Lower leg skin (tissue), 3 donors: ENCODE data around the gene LCE1D.

Experiments
- POLR2A ChIP-seq, 2 donors: fragments of 450-650 bp; IDR thresholded peaks; one replicate each; pipeline ENCODE4 v1.6.1; 2016 to 2017; ENCODE audit warnings: antibody characterized with exemption in 2 of 2, mild to moderate bottlenecking in 1 of 2, moderate library complexity in 1 of 2
- TF ChIP-seq, protein P1 (sequence below), 3 donors: fragments of 450-650 bp; IDR thresholded peaks; one replicate each; pipeline ENCODE4 v1.5.1; 2016; ENCODE audit warnings: antibody characterized with exemption in 3 of 3, mild to moderate bottlenecking in 3 of 3, moderate library complexity in 2 of 3

DNA sequence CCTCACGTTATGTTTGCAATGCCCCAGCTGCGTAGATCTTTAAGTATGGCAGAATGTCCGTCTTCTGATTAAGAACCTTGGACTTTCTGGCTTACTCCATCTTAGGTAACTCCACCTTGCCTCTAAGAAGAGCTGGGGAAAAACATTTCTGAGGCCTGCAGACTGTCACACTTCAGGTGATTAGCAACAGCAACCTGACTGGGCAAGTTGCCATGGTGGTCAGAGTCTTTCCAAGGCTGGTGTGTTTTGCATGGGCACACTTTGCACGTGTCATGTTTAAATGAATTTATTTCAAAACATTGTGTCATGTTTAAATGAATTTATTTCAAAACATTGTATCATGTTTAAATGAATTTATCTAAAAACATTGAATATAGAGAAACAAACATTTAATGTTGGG lies 37.9 kb upstream of the LCE1D start:
- TF ChIP-seq, protein P1, sequence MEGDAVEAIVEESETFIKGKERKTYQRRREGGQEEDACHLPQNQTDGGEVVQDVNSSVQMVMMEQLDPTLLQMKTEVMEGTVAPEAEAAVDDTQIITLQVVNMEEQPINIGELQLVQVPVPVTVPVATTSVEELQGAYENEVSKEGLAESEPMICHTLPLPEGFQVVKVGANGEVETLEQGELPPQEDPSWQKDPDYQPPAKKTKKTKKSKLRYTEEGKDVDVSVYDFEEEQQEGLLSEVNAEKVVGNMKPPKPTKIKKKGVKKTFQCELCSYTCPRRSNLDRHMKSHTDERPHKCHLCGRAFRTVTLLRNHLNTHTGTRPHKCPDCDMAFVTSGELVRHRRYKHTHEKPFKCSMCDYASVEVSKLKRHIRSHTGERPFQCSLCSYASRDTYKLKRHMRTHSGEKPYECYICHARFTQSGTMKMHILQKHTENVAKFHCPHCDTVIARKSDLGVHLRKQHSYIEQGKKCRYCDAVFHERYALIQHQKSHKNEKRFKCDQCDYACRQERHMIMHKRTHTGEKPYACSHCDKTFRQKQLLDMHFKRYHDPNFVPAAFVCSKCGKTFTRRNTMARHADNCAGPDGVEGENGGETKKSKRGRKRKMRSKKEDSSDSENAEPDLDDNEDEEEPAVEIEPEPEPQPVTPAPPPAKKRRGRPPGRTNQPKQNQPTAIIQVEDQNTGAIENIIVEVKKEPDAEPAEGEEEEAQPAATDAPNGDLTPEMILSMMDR (IDR thresholded peaks at IDR 0.05) = no peak
- no peak for TF ChIP-seq POLR2A (IDR thresholded peaks at IDR 0.05)
